ENCODE measurements around the gene NHLRC4.

The NHLRC4 gene

DNA sequence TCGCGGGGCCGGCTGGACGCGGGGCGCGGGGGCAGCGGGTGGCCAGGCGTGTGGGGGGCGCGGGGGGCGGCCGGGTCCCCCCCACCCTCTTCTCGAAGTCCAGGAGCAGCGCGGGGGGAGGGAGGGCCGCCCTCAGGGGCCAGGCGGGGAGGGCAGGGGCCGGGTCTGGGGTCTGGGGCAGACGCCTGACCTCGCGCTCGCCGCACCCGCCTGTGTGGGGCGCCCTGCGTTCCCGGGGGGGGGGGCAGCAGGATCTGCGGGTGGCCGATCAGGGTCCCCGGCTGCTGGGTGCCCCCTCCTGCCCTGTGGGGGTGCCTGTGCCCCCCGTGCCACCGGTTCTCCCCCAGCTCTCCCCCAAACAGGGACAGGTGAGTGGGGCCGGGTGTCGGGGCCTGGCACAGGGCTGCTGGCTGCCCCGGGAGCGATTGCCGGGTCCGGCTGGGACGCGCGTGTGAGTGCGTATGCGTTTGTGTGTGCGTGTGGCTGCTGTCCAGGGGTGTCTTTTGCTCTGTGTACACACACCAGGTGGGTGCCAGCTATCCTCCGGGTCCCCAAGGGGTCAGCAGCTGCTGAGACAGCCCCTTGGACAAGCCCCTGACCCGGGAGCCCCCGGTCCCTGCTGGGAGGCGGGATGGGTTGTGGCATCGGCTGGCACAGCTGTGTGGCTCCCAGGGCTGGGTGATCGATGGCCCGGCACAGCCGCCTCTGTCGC lies 5.9 kb upstream of the NHLRC4 start:
- H3K27ac ChIP-seq, result no peak overlapping the region
- TF ChIP-seq ZFX (IDR thresholded peaks at IDR 0.05; ENCODE audit: borderline replicate concordance), result no peak
- no peak for TF ChIP-seq CTCF (IDR thresholded peaks at IDR 0.05)

DNA sequence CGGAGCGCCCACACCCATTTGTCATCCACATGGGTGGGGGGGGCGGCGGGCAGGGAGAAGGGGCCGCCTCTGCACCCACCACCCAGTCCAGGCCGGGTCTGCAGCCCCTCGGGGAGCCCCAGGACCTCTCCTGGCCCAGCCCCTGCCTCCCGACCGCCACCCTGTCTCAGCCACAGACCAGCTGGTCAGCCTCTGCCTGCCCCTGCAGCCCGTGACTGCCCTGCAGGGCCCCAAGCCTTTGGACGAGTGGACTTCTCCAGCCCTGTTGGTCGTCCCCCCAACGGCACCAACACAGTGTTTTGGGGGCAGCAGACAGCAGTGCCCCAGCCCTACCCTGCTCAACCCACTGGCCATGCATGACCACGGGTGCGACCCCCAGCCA lies 5.4 kb upstream of the NHLRC4 start:
- no peak for TF ChIP-seq ZFX (IDR thresholded peaks at IDR 0.05; ENCODE audit: borderline replicate concordance)
- no peak for TF ChIP-seq CTCF (IDR thresholded peaks at IDR 0.05)
- H3K27ac ChIP-seq, result no peak overlapping the region

DNA sequence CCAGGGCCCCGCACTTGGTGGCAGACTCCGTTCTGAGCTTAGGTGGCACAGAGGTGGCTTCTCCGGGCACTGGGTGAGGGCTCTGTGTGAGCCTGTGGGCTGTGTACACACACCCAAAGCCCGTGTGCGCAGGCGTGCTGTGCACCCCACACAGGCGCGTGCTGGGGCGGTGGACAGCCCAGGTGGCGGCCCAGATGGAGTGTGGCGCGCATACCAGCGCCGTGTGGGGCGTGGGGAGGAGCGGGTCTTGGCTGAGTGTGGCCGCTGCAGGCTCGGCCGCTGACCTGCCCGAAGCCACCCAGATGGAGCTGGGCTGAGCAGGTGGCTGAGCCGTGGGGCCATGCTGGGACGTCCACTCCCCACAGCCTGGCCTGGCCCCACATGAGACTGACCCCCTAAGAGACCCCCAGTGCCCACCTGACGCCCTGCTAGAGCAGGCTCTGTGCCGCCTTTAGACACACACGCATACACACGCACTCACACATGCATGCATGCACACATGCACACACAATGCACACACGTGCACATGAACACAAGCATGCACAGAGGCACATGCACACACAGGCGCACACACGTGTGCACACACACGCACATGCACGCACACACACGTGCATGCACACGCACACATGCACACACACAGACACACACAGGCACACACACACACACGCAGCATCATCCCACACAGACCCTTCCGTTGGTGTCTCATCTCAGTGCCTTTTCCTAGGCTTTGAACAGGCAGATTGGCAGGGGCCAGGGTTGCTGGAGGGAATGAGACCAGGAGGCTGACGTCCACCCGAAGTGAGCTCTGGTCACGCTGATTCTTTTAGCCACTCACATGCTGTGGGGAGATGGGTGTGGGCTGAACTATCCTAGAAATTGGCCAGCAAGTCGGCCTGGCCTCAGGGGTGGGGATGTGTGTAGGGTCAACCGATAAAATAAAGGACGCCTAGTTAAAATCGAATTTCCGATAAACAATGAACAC lies 4.6 kb upstream of the NHLRC4 start:
- TF ChIP-seq CTCF (IDR thresholded peaks at IDR 0.05), result no peak
- no peak for TF ChIP-seq ZFX (IDR thresholded peaks at IDR 0.05; ENCODE audit: borderline replicate concordance)
- H3K27ac ChIP-seq, result no peak overlapping the region

GRCh38 chr16:563072-563644 lies 3.6 kb upstream of the NHLRC4 start:
- no peak for TF ChIP-seq ZFX (IDR thresholded peaks at IDR 0.05; ENCODE audit: borderline replicate concordance)
- no peak for TF ChIP-seq CTCF (IDR thresholded peaks at IDR 0.05)

DNA sequence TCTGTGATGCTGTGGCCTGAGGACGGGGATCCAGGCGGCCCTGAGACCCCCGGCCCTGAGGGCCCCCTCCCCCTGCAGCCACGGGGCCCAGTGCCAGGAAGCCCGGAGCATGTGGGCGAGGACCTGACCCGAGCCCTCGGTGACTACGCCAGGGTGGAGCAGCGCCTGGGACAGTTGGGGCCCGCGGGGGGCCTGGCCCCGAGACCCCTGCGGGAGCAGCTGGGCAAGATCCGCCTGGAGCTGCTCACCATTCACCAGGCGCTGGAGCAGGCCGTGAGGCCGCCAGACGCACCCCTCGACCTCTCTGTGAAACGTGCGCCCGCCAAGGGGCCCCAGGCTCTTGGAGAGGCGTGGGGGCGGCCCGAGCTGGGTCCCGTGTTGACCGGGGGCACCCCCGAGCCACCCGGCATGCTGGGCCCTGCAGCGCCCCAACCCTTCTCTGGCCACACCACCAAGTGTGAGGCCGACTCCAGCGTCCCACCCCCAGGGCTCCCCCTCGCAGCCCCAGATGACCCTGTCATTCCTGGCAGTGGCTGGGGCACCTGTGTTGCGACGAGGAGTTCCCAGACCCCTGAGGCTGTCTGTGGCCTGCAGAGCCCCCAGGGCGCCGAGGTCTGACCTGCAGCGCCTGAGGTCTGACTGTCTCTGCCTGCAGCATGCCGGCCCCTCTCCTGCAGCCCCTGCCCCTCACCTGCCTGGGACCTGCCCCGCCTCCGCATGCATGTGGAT lies 2.0 kb upstream of the NHLRC4 start:
- no peak overlapping the region for H3K27ac ChIP-seq
- TF ChIP-seq ZFX (IDR thresholded peaks at IDR 0.05; ENCODE audit: borderline replicate concordance), result no peak
- TF ChIP-seq CTCF (IDR thresholded peaks at IDR 0.05), result no peak

More at GRCh38 chr16:563072-563644, 3.6 kb upstream of the NHLRC4 start:
- no peak overlapping the region for H3K27ac ChIP-seq

DNA sequence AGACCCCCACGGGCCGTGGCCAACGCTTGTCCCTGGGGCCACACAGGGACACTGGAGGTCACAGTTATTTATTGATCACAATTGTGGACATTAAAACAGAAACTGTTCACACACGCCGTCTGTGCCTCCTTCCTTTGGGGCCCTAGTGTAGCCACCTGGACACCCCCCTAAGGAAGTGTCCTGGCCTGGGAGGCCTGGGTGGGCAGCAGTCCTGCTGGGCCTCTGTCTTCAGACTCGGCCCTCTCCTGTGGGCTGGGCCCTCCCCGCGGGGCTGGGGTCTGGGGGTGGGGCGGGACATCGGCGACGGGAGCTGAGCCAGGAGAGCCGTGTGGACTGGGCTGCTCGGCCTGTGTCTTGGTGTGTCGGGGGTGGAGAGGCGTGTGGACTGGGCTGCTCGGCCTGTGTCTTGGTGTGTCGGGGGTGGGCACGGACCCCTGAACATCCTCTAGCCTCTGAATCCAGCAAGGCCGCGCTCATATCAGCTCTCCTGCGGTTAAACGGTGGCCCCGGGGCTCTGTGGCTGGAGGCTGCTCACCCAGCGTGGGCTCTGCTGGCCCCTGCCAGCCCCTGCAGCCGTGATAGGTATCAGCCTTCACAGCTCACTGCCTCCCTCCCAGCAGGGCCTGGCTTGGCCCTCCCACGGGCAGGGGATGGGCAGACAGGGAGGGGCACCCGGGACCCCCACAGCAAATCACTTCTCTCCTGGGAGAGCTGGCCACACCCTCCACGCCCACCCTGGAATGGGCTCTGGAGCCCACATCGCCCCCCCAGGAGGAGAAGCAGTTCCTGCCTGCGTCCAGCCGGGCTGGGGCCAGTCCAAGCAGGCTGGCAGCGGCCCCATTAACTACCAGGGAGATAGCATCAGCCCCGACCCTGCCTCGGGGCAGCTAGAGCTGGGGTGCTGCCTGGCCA lies 1.1 kb upstream of the NHLRC4 start:
- TF ChIP-seq ZFX (IDR thresholded peaks at IDR 0.05; ENCODE audit: borderline replicate concordance) (no peak), CTCF (IDR thresholded peaks at IDR 0.05) (no peak)
- H3K27ac ChIP-seq, result no peak overlapping the region

All from 22Rv1 (cell line).